ENCODE measurements around the gene PACS1.
"Not testable (repeated sequence)": the region's sequence is repeated elsewhere in the genome, so short reads cannot be mapped to it uniquely, and the experiment has no call there.

The PACS1 gene

GRCh38 chr11:66275984-66276612 is 206.0 kb downstream of the PACS1 start:
- no peak for DNase-seq (ENCODE audit: low read depth in 2 of 2)

GRCh38 chr11:66276619-66277018 is 206.5 kb downstream of the PACS1 start:
- DNase-seq (ENCODE audit: low read depth in 2 of 2) = not testable (repeated sequence)

- not testable (repeated sequence) for DNase-seq (ENCODE audit: low read depth in 2 of 2)
These were observed 207.0 kb downstream of the PACS1 start for GRCh38 chr11:66277064-66277463.

GRCh38 chr11:66277471-66278362 is 207.6 kb downstream of the PACS1 start, which contains the start of gene CNIH2:
Gene CNIH2 (plus strand): TSS chr11:66278175. CDS start chr11:66278457, 282 bp downstream.
- DNase-seq (ENCODE audit: low read depth in 2 of 2) = no peak

GRCh38 chr11:66278363-66279091 is 208.5 kb downstream of the PACS1 start:
- DNase-seq (ENCODE audit: low read depth in 2 of 2) = no peak

- no peak for DNase-seq (ENCODE audit: low read depth in 2 of 2)
These were observed 209.1 kb downstream of the PACS1 start for GRCh38 chr11:66279092-66279734.

GRCh38 chr11:66280428-66280827 is 210.4 kb downstream of the PACS1 start:
- DNase-seq (ENCODE audit: low read depth in 2 of 2) = no peak

GRCh38 chr11:66281001-66281400 is 210.9 kb downstream of the PACS1 start:
- no peak for DNase-seq (ENCODE audit: low read depth in 2 of 2)

GRCh38 chr11:66281776-66282467 is 211.8 kb downstream of the PACS1 start:
- no peak for DNase-seq (ENCODE audit: low read depth in 2 of 2)

GRCh38 chr11:66282468-66283455 is 212.7 kb downstream of the PACS1 start:
- peak; percentile 99 to 100 for DNase-seq (ENCODE audit: low read depth in 2 of 2)

GRCh38 chr11:66283461-66284105 is 213.5 kb downstream of the PACS1 start:
- DNase-seq (ENCODE audit: low read depth in 2 of 2) = no peak

GRCh38 chr11:66284526-66285078 is 214.5 kb downstream of the PACS1 start:
- DNase-seq (ENCODE audit: low read depth in 2 of 2) = no peak

- DNase-seq (ENCODE audit: low read depth in 2 of 2) = no peak
These were observed 215.3 kb downstream of the PACS1 start for GRCh38 chr11:66285250-66285947.

GRCh38 chr11:66286699-66287098 is 216.6 kb downstream of the PACS1 start:
- no peak for DNase-seq (ENCODE audit: low read depth in 2 of 2)

GRCh38 chr11:66287211-66287888 is 217.3 kb downstream of the PACS1 start:
- DNase-seq (ENCODE audit: low read depth in 2 of 2) = no peak

GRCh38 chr11:66287889-66288670 is 218.0 kb downstream of the PACS1 start:
- DNase-seq (ENCODE audit: low read depth in 2 of 2) = no peak
